ENCODE measurements around the gene MAP7.

DNA sequence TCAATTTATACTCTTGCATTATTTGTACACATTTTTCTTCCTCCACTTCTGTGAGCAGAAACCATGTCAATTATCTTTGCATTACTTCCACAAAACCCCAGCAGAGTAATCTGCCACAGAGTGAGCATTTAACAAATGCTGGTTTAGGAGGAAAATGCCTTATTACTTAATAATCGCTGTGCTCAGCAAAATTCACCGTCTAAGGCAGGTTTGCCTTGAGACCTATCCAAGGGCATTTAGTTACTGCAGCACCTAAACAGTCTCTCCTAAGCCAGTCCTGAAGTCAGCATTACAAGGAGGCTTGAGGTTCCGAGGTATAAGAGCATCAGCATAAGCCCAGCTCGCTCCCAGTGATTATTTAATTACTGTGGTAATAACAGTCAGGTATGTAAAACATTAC is 28.3 kb downstream of the MAP7 start:
- TF ChIP-seq, protein P1, sequence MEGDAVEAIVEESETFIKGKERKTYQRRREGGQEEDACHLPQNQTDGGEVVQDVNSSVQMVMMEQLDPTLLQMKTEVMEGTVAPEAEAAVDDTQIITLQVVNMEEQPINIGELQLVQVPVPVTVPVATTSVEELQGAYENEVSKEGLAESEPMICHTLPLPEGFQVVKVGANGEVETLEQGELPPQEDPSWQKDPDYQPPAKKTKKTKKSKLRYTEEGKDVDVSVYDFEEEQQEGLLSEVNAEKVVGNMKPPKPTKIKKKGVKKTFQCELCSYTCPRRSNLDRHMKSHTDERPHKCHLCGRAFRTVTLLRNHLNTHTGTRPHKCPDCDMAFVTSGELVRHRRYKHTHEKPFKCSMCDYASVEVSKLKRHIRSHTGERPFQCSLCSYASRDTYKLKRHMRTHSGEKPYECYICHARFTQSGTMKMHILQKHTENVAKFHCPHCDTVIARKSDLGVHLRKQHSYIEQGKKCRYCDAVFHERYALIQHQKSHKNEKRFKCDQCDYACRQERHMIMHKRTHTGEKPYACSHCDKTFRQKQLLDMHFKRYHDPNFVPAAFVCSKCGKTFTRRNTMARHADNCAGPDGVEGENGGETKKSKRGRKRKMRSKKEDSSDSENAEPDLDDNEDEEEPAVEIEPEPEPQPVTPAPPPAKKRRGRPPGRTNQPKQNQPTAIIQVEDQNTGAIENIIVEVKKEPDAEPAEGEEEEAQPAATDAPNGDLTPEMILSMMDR (conservative IDR thresholded peaks at IDR 0.05): no peak
- TF ChIP-seq ZFX (IDR thresholded peaks at IDR 0.05): no peak
